T-helper 2 cell (primary cell): ENCODE measurements around the gene ACIN1.

Experiments
- DNase-seq, 5 experiments: peaks; one replicate each; pipeline versions ENCODE4 v3.0.0 to v3.0.0-alpha.2; 2012 to 2022
- total RNA-seq, 2 donors: gene quantifications; one replicate each; lab custom pipeline; 2026; lab: John Stamatoyannopoulos, UW

Gene ACIN1, protein sequence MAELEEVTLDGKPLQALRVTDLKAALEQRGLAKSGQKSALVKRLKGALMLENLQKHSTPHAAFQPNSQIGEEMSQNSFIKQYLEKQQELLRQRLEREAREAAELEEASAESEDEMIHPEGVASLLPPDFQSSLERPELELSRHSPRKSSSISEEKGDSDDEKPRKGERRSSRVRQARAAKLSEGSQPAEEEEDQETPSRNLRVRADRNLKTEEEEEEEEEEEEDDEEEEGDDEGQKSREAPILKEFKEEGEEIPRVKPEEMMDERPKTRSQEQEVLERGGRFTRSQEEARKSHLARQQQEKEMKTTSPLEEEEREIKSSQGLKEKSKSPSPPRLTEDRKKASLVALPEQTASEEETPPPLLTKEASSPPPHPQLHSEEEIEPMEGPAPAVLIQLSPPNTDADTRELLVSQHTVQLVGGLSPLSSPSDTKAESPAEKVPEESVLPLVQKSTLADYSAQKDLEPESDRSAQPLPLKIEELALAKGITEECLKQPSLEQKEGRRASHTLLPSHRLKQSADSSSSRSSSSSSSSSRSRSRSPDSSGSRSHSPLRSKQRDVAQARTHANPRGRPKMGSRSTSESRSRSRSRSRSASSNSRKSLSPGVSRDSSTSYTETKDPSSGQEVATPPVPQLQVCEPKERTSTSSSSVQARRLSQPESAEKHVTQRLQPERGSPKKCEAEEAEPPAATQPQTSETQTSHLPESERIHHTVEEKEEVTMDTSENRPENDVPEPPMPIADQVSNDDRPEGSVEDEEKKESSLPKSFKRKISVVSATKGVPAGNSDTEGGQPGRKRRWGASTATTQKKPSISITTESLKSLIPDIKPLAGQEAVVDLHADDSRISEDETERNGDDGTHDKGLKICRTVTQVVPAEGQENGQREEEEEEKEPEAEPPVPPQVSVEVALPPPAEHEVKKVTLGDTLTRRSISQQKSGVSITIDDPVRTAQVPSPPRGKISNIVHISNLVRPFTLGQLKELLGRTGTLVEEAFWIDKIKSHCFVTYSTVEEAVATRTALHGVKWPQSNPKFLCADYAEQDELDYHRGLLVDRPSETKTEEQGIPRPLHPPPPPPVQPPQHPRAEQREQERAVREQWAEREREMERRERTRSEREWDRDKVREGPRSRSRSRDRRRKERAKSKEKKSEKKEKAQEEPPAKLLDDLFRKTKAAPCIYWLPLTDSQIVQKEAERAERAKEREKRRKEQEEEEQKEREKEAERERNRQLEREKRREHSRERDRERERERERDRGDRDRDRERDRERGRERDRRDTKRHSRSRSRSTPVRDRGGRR
- total RNA-seq, result 314 to 321 reads per million in 2 donors

DNA sequence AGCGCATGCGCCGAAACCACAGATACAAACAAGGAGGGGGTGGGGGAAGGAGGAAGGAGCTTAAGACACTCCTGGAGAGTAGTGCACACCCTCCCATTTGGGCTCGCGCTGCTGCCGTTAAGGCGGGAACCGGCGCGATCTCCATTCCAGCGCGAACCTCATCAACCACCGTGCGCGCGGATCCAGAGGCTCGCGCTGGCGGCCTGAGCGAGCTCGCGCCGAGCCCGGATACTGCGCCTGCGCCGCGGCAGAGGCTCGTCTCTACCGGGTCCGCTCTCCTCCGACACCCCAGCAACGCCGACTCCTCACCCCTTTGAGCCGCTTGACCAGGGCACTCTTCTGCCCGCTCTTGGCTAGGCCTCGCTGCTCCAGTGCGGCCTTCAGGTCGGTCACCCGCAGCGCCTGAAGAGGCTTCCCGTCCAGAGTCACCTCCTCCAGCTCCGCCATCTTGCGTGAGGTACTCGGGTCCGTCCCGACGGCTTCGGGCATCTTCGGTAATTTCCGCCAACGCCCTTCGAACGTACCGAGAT is at the start of gene ACIN1:
ACIN1 (minus strand) TSS at position 471 of the 530 bp plus-strand sequence; CDS start at position 447, 24 bp downstream.
- peak in 2 of 5 experiments; percentile 52 to 90 for DNase-seq

DNA sequence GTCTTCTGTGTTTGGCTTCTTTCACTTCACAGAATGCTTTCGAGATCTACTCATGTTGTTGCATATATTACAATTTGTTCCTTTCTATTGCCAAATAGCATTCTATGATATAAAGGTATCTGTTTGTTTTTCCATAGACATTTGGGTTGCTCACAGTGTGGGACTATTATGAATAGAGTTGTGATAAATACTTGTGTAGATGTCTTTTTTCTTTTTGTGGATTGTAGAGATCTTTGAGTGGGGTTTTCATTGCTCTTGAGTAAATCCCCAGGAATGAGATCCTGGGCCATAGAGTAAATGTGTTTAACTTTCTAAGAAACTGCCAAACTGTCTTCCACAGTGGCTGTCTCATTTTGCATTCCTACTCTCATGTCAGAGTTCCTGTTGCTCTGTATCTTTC is 49.0 kb upstream of the ACIN1 start:
- DNase-seq, result no peak

DNA sequence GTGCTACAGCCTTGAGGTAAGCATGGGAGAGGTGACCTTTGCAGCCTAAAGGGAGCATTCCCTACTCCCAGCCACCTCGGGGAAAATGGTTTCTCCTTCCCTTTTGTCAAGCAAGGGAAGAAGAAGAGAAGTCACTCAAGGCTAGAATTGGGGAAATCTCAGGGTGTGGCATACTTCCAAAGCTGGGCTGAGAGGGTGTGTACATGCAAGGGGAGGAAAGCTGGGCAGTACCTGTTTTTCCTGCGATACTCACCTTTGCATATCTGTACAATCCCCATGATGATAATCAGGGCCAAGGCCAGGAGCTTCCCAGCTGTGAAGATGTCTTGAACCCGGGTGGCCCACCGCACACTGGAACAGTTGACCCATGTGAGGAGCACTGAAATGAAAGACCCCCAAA is 47.9 kb upstream of the ACIN1 start:
- no peak for DNase-seq

DNA sequence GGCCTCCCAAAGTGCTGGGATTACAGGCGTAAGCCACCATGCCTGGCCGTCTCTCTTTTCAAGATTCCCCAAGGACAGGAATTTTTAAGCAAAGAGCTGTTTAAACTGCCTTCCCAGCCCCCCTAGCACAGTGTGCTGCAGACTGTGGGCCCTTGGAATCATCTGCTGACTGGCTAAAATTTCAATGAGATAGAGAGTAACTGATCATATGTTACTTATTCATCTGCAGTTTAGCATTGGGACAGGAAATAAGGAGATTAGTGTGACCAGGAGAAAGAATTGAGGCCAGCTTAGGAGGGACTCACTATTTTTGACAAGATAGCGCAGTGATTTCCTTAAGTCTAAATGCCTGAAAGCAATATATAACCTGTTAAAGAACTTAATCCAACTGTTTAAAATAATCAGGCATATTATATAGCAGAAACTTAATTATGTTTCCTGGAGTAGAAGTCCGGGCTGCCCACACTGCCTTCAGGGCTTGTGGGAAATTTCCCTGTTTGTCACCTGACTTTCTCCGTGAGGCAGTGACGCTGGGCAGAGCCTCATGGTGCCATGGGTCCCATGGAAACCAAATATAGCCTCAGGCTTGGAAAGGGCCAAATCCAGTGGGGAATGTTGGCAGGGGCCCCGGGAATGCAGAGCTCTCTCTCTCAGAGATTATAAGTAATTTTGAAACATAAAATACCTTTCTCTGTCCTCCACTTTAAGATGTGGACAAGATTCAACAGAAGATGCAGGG is 46.9 kb upstream of the ACIN1 start:
- DNase-seq, result no peak

DNA sequence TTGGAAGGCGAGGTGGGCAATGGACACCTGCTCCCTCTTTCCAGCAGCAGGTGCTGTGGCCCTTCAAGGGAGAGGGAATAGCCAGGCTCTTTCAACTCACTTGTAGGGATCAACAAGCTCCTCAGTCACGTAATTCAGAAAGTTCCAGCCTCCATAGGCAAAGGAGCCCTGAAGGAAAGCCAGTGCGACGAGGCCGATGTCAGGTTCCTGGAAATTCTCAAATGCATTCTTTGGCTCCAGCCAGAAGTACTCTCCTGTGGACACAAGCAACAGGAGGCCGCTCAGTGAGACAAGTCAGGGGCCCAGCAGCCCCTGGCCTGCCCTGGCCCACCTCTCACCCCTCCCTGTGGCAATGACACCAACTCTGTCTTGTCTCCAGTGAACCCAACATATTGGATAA is 45.4 kb upstream of the ACIN1 start:
- no peak for DNase-seq

DNA sequence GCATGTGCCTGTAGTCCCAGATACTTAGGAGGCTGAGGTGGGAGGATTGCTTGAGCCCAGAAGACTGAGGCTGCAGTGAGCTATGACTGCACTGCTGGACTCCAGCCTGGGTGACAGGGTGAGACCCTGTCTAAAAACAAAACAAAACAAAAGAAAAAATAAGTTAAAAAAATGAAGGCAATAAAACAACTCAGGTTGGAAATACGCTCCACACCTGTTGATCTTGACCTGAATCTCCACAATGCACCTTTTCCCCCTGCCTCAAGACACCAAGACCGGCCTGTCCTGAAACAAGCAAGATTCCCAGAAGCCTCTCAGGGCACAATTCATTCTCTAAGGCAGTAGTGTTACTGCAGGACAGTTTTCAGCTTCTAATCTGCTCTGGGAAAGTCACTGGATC is 44.9 kb upstream of the ACIN1 start:
- no peak for DNase-seq

DNA sequence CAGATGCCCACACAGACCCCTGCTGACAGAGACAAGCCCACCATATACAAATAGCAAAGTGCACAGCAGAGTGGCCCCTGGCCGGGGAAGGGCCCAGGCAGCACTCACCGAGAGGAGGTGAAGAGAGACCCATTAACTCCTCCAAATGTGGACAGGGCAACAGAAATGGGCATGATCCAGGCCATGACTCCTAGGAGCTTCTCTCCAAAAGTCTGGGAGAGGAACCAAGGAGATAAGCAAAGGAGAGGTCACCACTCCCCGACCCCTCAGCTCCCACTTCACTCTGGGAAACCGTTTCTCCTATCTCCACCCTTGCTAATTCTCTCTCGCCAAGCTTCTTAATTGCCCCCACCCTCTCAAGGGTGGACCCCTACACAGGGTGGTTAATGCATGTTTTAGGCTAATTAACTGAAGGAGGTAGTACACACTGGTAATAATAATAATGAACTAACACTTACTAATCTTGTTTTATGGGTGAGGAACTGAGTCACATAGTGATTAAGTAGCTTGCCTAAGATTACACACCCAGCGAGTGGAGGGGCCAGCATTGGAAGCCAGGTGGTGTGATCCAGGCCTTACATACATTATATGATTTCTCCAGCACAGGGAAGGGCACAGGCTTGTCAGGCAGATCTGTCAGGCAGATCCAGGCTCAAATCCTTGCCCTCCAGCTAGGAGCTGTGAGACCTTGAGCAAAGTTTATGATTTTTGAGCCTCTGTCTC is 43.0 kb upstream of the ACIN1 start:
- DNase-seq, result no peak

DNA sequence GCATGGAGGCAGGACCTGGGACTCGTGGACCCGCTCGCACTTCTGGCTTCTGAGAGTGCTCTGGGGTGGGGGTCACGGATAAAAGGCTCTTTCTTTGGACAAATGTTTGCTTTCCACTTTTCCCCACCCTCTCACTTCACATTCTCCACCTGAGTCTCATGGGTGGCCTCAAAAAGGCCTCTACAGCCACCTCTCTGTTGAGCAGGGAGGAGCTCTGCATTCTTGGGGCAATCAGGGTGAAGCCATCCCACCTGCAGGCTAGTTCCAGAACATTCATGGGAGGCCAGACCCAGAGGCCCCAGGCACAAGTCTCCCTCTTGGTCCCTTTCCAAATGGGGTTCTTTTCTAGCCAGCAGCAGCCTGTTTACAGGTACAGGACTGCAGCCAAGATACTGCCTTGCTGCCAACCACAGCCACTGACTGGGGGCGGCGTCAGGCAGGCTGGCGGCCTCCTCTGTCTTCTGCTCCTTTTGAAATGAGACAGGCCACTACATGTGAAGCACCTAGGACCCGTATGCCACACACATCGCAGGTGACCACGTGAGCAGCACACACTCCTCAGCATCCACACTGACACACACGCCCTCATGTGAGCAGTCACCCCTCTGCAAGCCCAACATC is 42.4 kb upstream of the ACIN1 start:
- DNase-seq, result no peak

DNA sequence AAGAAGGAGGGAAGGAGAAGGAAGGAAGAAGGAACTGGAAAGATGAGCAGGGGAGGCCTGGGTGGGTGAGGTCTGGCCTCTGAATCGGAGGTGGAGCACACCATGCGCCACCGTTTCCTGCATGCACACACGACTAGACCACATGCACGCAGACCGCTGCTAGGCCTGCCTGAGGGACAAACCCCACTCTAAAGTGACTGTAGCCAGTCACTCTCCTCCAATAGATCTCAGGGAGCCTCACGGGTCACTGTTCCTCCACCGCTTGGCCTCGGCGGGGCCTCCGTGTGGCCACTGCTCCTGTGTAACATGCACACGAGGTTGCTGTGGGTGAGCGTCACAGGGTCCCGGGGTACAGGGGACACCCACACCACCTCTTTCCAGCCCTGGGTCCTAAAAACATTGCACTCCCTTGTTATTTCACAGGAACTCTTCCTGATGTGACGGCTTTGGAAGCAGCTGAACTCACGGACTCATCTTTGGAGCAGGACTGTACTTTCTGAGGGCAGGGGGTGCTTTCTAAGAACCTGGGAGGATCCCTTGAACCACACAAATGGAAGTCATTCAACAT is 41.7 kb upstream of the ACIN1 start:
- DNase-seq, result no peak

DNA sequence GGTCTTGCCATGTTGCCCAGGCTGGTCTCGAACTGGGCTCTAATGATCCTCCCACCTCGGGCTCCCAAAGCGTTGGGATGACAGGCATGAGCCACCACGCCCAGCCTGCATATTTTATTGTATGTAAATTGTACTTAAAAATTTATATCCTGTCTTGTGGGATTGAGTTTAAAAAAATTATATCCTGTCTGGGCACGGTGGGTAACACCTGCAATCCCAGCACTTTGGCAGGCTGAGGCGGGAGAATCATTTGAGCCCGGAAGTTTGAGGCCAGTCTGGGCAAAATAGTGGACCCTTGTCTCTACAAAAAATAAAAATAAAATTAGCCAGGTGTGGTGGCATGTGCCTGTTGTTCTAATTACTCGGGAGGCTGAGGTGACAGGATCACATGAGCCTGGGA is 38.0 kb upstream of the ACIN1 start:
- DNase-seq, result no peak

DNA sequence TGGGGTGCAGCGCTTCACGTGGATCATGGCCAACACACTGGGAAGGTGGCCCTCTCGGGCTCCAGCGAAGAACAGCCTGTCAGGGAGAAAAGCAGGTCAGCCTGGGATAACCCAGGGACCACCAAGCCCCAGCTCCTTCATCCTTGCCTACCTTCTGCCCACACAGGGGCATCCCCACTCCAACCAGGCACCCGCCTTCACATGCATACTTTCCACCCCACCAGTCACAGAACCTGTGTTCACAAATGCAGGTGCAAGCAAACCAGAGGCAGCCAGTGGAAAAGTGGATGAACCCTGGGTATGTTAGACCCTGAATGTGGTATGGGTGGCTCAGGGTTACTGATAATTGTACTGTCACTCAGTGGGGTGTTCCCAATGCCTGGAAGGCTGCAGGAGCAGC is 36.5 kb upstream of the ACIN1 start:
- DNase-seq, result no peak

DNA sequence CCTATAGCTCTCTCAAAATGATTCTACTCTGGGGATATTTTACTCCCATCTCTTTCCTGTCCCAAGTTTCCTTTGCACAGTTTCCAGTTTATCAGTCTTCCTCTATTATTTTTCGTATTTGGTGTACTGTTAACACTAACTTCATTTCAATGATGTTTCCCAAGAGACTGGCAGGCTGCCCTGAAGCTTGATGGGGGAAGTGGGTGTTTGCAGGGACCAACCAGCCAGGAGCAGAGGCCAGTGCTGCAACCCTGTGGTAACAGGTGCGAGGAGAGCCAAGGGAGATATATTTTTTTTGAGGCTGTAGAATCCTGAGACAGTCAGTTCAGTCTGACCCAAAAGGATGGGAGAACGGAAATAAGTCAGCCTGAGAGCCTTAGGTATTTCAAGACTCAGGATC is 35.9 kb upstream of the ACIN1 start:
- DNase-seq, result no peak

DNA sequence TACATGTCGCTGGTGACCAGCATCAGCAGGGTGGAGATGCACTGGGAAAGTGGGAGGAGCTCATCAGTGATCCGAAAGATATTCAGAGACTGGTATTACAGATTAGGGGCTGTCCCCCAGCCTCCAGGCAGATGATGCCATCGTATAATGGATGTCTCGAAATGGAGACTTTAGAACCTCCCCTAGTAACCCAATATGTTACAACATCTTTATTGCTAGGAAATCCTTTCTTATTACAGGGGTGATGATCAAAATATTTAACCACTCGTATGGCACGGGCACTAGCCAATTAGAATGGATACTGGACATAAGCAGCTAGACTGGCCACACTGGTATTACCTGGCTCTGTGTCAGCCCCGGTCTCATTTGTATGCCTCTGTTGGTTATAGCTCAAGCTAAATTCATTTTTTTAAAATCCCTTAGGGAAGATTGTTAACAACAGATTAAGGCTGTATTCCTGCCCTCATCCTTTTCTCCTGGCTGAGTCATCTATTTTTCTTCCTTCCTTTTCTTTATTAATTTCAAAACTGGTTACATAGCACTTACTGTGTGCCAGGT is 34.9 kb upstream of the ACIN1 start:
- DNase-seq, result no peak

DNA sequence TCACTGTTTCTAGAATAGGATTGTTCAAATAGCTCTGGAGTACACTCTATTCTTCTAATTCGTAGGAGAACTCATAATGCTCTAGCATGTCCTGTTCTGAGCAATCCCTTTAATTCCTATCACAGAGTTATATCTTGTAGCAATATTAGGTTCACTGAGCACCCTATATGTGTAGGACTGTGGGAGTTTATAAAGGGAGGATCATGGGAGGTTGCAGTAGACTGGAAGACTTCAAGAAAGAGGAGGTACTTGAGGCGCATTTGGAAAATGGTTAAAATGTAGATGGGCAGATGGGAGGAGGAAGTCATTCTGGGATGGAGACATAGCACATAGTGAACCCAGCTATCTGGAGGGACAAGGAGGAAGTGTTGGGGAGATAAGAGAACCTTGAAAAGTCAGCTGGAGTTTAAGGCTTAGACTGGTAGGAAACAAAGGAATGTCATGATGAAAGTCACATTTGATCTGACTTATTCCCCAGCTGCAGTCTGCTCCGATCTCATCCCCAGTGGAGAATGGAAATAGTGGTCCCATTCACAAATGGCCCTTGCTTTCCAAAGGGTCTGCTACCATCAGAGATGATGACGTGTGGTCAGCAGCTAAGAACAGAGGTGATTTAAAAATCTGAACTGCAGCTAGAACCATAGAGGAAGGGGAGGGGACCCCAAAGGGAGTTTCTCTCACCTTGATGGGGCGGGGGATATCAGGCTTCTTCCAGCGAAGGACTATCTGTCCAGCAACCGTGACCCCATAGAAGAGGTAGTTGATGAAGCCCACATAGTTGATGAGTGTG is 34.2 kb upstream of the ACIN1 start:
- DNase-seq, result no peak

DNA sequence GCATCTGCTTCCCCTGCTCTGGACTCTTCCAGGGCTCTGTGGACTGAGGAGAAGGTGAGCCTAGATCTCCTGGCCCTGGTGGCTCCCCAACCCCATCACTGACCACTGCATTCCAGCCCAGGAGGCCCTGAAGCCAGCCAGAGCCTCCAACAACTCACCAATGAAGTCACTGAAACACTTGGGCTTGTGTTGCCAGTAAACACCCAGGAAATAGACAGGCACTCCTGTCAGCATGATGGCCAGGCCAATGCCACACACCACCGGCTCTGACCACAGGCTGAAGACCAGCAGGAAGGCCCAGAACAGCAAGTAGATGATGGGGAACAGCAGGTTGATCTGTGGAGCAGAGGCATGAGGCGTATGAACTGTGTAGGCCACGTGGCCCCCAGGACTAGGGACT is 32.9 kb upstream of the ACIN1 start:
- DNase-seq, result no peak

DNA sequence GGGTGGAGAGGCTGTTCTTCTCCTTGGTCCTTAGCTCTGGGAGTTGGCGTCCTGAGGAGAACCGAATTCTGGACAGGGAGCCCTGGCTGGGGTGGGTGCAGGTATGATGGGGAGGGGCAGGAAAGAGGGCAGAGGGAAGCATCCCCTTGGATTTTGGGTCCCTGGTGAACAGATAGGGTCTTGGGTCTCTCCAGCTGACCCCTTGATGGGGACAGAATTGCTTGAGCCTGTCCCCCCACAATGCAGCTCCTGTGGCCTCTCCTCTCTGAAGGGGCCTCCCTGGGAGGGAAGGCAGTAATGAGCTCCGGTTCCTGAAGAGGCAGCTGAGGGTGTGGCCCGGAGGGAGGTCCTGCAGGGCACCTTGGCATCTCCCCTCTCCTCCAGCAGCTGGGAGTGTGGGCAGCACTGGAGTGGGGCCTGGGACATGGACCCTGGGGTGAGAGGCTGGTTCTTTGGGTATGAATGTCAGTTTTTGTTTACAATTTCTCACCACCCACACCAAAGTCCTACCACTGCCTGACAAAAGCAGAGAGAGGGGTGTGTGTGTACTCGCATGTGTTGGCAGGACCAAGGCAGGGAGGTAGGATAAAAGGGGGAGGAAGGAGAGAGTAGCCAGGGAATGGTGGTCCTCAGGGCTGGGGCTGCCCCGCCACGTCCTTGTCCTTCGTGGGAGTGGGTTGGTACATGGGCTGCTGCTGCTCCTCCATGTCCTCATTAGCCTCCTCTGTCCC is 31.8 kb upstream of the ACIN1 start:
- DNase-seq, result no peak

DNA sequence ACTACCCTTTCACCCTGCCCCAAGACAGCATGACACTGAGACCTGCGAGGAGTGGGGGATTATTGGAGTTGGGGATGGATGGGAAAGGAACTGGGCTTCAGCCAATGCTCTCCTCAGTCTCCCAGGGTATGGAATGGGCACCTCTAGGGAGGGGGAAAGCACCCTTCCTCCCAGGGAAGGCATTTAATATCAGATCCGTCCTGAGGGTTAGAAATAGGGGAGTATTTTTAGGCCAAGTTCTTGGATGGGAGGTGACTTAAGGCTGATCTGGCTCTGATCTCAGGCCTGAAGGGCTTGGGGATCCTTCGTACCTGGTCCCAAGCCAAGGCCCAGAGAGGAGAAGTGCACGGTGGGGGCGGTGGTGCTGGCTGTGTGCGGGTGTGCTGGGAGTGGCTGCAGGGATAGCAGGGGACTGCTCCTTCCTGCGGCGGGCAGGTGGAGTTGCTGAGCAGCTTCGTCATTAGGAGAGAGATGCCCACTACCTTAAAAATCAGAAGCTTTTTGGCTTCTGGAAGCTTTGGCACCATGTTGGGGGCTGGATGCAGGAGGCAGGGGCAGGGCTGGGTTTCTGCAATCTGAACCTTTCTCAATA is 31.1 kb upstream of the ACIN1 start:
- DNase-seq, result no peak

DNA sequence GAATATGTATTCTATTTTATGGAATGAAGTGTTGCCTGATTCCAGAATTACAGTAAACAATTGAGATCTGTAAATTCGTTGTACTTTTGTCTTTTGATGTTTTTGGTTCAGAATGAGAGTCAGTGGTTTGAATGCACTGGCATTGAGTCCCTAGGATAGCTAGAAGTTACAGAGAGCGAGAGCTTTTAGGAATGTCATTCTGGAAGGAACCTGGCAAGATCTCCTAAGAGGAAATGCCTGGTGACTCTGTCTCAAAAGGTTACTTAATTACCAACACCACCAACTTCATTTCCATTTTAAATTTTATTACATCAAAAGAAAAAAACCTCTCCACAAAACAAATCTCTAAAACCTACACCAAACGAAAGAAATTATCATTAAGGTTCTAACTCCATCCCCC is 30.1 kb upstream of the ACIN1 start:
- DNase-seq, result no peak
